Osteocyte (in vitro differentiated cells): Measurements from ENCODE around the gene TMC8. TPM values are rescaled to one million over a fixed set of nuclear protein-coding genes. Genes with fewer than 3 reads are reported as not detected.
A peak's percentile ranks its signal among the peaks of the same experiment; 100 is the strongest.

Experiments used
- DNase-seq: peaks from one replicate; pipeline ENCODE4 v3.0.0; 2021; ENCODE audit warnings: mixed read lengths; ENCODE audit not compliant: unreplicated experiment; ENCODE audit errors: extremely low spot score
- H3K27ac Mint-ChIP-seq: one replicate; pipeline ENCODE4 v1.8.0; 2021; ENCODE audit warnings: mild to moderate bottlenecking, mixed read lengths; ENCODE audit not compliant: unreplicated experiment
- H3K27me3 Mint-ChIP-seq: one replicate; pipeline ENCODE4 v1.8.0; 2021; ENCODE audit warnings: mixed read lengths; ENCODE audit not compliant: unreplicated experiment
- H3K36me3 Mint-ChIP-seq: one replicate; pipeline ENCODE4 v1.8.0; 2021; ENCODE audit warnings: mixed read lengths; ENCODE audit not compliant: unreplicated experiment
- H3K4me1 Mint-ChIP-seq: one replicate; pipeline ENCODE4 v1.8.0; 2021; ENCODE audit warnings: mixed read lengths; ENCODE audit not compliant: unreplicated experiment
- H3K4me3 Mint-ChIP-seq: one replicate; pipeline ENCODE4 v1.8.0; 2021; ENCODE audit warnings: mild to moderate bottlenecking, moderate library complexity, mixed read lengths; ENCODE audit not compliant: unreplicated experiment
- H3K9me3 Mint-ChIP-seq: one replicate; pipeline ENCODE4 v1.8.0; 2021; ENCODE audit warnings: mixed read lengths; ENCODE audit not compliant: unreplicated experiment
- total RNA-seq: library from RNA; stranded (reverse); gene quantifications from 2 replicates; pipeline ENCODE4 v1.2.1, GENCODE V29; 2021
- TF ChIP-seq, protein P1 (sequence below): fragments of 200-600 bp; sonication (generic); IDR thresholded peaks from 2 replicates; pipeline ENCODE4 v1.5.0; 2021; ENCODE audit warnings: antibody characterized with exemption, mild to moderate bottlenecking, moderate library complexity

TMC8 gene
- total RNA-seq, 1 donor from 2014 or later, result 0.40 TPM

DNA sequence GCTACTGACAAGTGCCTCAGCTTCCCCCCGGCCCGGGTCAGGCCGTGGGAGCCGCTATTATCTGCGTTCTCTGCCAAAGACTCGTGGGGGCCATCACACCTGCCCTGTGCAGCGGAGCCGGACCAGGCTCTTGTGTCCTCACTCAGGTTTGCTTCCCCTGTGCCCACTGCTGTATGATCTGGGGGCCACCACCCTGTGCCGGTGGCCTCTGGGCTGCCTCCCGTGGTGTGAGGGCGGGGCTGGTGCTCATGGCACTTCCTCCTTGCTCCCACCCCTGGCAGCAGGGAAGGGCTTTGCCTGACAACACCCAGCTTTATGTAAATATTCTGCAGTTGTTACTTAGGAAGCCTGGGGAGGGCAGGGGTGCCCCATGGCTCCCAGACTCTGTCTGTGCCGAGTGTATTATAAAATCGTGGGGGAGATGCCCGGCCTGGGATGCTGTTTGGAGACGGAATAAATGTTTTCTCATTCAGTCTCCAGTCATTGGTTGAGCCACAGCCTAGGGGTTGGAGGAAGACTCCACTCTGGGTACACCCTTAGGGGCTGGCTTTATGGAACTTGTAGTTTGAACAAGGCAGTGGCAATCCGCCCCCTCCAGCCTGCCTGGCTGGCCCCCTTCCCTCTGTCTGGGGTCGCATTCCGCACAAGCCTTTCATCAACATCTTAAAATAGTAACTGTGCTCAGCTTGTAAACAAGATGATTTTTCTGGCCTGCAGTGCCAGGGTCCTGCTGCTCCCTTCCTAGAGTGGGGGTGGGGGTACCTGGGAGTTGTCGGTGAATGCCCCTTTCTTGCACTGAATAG, 41.9 kb downstream of the TMC8 start:
- Mint-ChIP-seq H3K27me3 (no peaks in the 10 kb centered on the region), H3K27ac (peak overlapping the region; percentile 71), H3K9me3 (no peaks in the 10 kb centered on the region), H3K4me3 (no peak overlapping the region), H3K36me3 (peaks cover 3% of the 10 kb centered on the region), H3K4me1 (peaks cover 31% of the 10 kb centered on the region)
- no peak for DNase-seq
- TF ChIP-seq, protein P1, sequence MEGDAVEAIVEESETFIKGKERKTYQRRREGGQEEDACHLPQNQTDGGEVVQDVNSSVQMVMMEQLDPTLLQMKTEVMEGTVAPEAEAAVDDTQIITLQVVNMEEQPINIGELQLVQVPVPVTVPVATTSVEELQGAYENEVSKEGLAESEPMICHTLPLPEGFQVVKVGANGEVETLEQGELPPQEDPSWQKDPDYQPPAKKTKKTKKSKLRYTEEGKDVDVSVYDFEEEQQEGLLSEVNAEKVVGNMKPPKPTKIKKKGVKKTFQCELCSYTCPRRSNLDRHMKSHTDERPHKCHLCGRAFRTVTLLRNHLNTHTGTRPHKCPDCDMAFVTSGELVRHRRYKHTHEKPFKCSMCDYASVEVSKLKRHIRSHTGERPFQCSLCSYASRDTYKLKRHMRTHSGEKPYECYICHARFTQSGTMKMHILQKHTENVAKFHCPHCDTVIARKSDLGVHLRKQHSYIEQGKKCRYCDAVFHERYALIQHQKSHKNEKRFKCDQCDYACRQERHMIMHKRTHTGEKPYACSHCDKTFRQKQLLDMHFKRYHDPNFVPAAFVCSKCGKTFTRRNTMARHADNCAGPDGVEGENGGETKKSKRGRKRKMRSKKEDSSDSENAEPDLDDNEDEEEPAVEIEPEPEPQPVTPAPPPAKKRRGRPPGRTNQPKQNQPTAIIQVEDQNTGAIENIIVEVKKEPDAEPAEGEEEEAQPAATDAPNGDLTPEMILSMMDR, result no peak

- no peak for DNase-seq
- no peak overlapping the region for H3K4me3 Mint-ChIP-seq
- peak overlapping the region; percentile 71 for H3K27ac Mint-ChIP-seq
- no peaks in the 10 kb centered on the region for H3K9me3 Mint-ChIP-seq
- H3K36me3 Mint-ChIP-seq, result peaks cover 3% of the 10 kb centered on the region
- TF ChIP-seq, protein P1, result no peak
- H3K4me1 Mint-ChIP-seq, result peaks cover 31% of the 10 kb centered on the region
- no peaks in the 10 kb centered on the region for H3K27me3 Mint-ChIP-seq
These were observed 42.6 kb downstream of the TMC8 start for GRCh38 chr17:78173097-78173715.

DNA sequence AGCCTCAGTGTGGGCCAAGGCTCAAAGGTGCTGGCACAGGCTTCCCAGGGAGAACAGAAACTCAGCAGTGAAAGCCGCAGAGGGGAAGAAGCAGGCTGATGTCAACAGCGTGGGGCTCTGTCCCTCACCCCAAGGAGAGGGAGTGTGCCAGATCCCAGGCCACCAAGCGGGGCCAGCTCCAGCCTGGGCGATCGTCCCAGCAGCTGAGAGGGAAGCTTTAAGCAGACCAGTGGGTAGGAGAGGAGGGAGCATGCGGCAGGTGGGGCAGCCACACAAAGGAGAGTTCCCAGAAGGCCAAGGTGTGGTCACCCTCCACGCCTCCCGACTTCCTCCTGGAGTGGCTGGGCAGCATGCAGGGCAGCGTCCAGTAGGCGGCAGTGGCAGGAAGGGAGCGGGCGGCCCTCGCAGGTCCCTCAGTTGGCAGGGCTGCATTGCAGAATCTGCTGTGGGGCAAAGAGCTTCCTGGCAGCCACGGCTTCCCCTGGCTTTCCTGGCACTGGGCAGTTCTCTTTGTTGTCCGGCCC, 43.8 kb downstream of the TMC8 start:
- Mint-ChIP-seq H3K9me3 (no peaks in the 10 kb centered on the region), H3K27me3 (no peaks in the 10 kb centered on the region), H3K27ac (peak overlapping the region; percentile 56), H3K4me1 (peaks cover 33% of the 10 kb centered on the region), H3K4me3 (no peak overlapping the region), H3K36me3 (peaks cover 3% of the 10 kb centered on the region)
- no peak for DNase-seq
- TF ChIP-seq, protein P1, result no peak

GRCh38 chr17:78174870-78175642, 44.5 kb downstream of the TMC8 start:
- no peak overlapping the region for H3K27ac Mint-ChIP-seq
- no peaks in the 10 kb centered on the region for H3K9me3 Mint-ChIP-seq
- peaks cover 3% of the 10 kb centered on the region for H3K36me3 Mint-ChIP-seq
- H3K4me3 Mint-ChIP-seq, result no peak overlapping the region
- H3K27me3 Mint-ChIP-seq, result no peaks in the 10 kb centered on the region
- peaks cover 35% of the 10 kb centered on the region for H3K4me1 Mint-ChIP-seq
- no peak for DNase-seq
- TF ChIP-seq, protein P1, result no peak

GRCh38 chr17:78175643-78175981, 45.0 kb downstream of the TMC8 start:
- DNase-seq, result no peak
- Mint-ChIP-seq H3K4me3 (no peak overlapping the region), H3K9me3 (no peaks in the 10 kb centered on the region), H3K36me3 (peaks cover 3% of the 10 kb centered on the region), H3K27me3 (no peaks in the 10 kb centered on the region), H3K4me1 (peaks cover 41% of the 10 kb centered on the region), H3K27ac (no peak overlapping the region)
- TF ChIP-seq, protein P1, result no peak
